ENCODE data around the gene COL20A1.

DNA sequence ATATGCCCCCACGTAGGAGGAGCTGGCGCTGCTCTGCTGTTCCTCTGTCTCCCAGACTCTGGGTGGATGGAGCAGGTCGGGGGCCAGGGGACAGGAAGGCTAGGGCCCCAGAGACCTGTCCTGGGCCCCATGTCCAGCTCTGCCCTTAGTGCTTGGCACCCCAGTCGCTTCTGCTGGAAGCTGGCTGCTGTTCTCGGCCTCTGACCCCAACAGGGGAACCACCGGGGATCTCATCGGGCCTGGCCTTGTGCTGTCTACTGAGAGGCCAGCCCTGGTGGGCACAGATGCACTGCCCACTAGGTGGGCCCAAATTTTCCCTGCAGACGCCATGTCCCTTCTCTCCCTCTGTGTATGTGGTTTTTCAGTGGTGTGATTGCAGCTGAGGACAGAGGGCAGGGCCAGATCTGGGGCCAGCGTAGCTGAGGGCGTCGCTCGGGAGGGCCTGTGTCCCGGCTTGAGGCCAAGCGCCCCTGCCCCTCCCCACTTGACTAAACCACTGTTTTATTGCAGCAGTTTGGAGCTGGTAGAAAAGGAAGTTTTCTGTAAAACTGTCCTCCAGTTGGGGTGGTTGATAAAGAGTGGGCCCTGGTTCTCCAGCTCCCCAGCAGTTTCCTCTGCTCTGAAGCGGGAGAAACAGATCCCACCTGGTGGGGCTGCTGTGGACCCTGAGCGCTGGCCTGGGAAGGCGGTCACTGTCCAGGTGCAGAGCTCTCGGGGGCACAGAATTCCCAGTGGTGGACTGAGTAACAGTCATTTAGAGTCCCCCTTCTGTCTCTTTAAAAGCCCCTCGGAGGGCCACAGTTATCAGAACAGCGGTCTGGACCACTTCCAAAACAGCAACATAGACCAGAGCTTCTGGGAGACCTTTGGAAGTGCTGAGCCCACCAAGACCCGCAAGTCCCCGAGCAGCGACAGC, 5.9 kb upstream of the COL20A1 start:
- TF ChIP-seq, protein P1, sequence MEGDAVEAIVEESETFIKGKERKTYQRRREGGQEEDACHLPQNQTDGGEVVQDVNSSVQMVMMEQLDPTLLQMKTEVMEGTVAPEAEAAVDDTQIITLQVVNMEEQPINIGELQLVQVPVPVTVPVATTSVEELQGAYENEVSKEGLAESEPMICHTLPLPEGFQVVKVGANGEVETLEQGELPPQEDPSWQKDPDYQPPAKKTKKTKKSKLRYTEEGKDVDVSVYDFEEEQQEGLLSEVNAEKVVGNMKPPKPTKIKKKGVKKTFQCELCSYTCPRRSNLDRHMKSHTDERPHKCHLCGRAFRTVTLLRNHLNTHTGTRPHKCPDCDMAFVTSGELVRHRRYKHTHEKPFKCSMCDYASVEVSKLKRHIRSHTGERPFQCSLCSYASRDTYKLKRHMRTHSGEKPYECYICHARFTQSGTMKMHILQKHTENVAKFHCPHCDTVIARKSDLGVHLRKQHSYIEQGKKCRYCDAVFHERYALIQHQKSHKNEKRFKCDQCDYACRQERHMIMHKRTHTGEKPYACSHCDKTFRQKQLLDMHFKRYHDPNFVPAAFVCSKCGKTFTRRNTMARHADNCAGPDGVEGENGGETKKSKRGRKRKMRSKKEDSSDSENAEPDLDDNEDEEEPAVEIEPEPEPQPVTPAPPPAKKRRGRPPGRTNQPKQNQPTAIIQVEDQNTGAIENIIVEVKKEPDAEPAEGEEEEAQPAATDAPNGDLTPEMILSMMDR (IDR thresholded peaks at IDR 0.05), result no peak
- TF ChIP-seq POLR2AphosphoS5 (IDR thresholded peaks at IDR 0.05; ENCODE audit: insufficient read depth in 1 of 2, low read depth in 1 of 2), result no peak
- no peak for TF ChIP-seq POLR2A (IDR thresholded peaks at IDR 0.05)

Measured in vagina (tissue), 2 donors.